GM12875 (cell line): ENCODE measurements around the gene REP15.

ENCODE experiments used
- H3K4me3 ChIP-seq: one replicate; pipeline ENCODE4 v1.5.1; 2011; ENCODE audit warnings: low read depth, low read length, control low read depth
- TF ChIP-seq, protein P1 (sequence below): IDR thresholded peaks from 2 replicates; pipeline ENCODE4 v1.5.1; 2011; ENCODE audit warnings: low read depth, mild to moderate bottlenecking, control low read depth, inconsistent platforms, low read length, moderate library complexity, borderline replicate concordance; ENCODE audit not compliant: insufficient read depth

Gene REP15

DNA sequence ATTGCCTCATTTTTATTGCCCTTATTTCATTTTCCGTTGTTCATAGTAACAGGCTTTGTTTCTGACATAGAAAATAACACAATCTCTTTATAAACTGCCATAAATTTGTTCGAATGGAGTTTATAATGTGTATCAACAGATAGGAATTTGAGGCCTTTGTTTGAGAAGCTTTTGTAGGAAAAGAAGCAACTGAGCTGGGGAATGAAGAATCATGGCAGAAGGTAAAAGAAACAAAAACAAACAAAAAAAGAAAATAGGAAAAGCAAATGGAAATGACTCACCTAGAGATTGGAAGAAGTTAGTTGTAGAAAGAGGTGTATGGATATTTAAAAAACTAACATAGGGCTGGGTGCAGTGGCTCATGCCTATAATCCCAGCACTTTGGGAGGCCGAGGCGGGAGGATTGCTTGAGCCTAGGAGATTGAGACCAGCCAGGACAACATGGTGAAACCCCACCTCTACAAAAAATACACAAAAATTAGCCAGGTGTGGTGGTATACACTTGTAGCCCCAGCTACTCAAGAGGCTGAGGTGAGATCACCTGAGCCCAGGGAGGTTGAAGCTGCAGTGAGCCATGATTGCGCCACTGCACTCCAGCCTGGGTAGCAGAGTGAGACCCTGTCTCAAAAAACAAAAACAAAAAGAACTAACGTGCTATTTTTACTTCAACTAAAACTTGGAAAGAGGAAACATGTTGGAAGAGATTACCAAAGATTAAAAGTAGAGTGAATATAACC is 523 bp upstream of the REP15 start:
- TF ChIP-seq, protein P1, sequence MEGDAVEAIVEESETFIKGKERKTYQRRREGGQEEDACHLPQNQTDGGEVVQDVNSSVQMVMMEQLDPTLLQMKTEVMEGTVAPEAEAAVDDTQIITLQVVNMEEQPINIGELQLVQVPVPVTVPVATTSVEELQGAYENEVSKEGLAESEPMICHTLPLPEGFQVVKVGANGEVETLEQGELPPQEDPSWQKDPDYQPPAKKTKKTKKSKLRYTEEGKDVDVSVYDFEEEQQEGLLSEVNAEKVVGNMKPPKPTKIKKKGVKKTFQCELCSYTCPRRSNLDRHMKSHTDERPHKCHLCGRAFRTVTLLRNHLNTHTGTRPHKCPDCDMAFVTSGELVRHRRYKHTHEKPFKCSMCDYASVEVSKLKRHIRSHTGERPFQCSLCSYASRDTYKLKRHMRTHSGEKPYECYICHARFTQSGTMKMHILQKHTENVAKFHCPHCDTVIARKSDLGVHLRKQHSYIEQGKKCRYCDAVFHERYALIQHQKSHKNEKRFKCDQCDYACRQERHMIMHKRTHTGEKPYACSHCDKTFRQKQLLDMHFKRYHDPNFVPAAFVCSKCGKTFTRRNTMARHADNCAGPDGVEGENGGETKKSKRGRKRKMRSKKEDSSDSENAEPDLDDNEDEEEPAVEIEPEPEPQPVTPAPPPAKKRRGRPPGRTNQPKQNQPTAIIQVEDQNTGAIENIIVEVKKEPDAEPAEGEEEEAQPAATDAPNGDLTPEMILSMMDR: no peak
- no peak overlapping the region for H3K4me3 ChIP-seq

GRCh38 chr12:27696864-27697564 is 767 bp downstream of the REP15 start:
- TF ChIP-seq, protein P1: no peak
- H3K4me3 ChIP-seq: no peak overlapping the region

DNA sequence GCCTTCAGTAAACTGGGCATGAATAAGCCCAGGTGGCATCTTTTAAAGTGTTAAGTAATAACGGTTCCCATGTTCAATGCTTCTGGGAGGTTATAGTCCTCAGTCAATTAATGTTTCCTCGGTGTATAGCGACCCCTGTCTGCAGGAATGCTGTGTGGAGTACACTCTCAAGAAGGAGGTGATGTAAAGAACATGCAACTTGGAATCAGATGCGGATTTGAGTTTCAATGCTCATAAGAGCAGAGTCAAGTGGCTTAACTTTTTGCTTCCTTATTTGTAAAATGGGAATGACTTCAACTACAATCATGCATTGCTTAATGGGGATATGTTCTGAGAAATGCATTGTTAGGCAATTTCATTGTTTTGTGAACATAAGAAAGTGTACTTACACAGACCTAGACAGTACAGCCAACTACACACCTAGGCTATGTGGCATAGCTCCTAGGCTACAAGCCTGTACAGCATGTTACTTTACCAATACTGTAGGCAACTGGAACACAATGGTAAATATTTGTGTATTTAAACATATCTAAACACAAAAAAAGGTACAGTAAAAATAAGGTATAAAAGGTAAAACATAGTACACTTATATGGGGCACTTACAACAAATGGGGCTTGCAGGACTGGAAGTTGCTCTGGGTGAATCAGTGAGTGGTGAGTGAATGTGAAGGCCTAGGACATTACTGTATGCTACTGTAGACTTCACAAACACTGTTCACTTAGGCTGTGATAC is 7.6 kb downstream of the REP15 start:
- TF ChIP-seq, protein P1: peak; percentile 79
- no peak overlapping the region for H3K4me3 ChIP-seq

GRCh38 chr12:27705263-27705662 is 9.0 kb downstream of the REP15 start:
- no peak overlapping the region for H3K4me3 ChIP-seq
- TF ChIP-seq, protein P1: no peak

DNA sequence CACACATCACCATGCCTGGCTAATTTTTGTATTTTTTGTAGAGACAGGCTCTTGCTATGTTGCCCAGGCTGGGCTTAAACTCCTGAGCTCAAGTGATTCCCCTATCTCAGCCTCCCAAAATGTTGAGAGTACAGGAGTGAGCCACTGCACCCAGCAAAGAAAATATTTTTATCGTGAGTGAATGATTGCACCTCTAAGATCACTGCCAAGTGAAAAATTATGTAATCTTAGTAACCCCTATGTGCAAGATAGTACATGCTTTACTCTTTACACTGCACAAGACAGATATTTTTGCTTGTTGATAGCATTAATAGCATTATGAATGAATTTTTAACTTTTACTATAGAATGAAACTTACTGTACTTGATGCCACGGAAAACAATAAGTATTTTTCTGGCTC is 11.0 kb downstream of the REP15 start:
- TF ChIP-seq, protein P1: no peak
- H3K4me3 ChIP-seq: no peak overlapping the region

DNA sequence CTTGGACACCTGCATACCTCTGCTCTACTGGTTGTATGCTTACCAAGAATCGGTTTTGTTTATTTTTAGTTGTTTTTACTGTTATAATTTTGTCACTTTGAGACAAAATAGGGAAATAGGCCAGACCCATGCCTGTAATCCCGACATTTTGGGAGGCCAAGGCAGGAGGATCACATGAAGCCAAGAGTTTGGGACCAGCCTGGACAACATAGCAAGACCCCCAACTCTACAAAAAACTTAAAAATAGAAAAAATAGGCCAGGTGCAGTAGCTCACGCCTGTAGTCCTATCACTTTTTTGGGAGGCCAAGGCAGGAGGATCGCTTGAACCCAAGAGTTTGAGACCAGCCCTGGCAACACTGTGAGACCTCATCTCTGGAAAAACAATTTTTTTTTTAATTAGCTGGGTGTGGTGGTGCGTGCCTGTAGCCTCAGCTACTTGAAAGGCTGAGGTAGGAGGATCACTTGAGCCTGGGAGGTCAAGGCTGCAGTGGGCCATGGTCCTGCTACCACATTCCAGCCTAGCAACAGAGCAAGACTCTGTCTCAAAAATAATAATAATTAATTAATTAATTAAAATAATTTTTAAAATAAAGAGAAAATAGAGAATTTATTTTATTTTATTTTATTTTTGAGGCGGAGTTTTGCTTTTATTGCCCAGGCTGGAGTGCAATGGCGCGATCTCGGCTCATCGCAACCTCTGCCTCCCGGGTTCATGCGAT is 13.1 kb downstream of the REP15 start:
- H3K4me3 ChIP-seq: peak overlapping the region; percentile 81
- TF ChIP-seq, protein P1: no peak
